Measurements from ENCODE around the gene HBS1L. TPM values are rescaled to one million over a fixed set of nuclear protein-coding genes. Genes with fewer than 3 reads are reported as not detected.

Gene HBS1L
- total RNA-seq, 1 experiment from 2014 or later: 89.4 TPM

- Histone ChIP-seq H3K9me3 (ENCODE audit: control insufficient read depth in 1 of 2, insufficient read depth in 1 of 2, low read depth in 1 of 2, low read length in 2 of 2) (no peaks in the 10 kb centered on the region), H3K4me1 (ENCODE audit: control insufficient read depth in 1 of 2, insufficient read depth in 2 of 2, low read length in 2 of 2) (no peaks in the 10 kb centered on the region), H3K79me2 (ENCODE audit: insufficient read depth, low read length) (peaks cover 98% of the 10 kb centered on the region), H3K4me3 (replicated peaks in 1 of 2; ENCODE audit: low read depth in 1 of 2, low read length in 2 of 2) (no peak overlapping the region), H3K27ac (ENCODE audit: low read depth, low read length) (no peak overlapping the region), H3K4me2 (ENCODE audit: low read length) (no peak overlapping the region), H4K20me1 (ENCODE audit: insufficient read depth) (peaks cover 5% of the 10 kb centered on the region; the same call in 1 of the 2 replicates), H3K9ac (ENCODE audit: low read length) (no peak overlapping the region), H3K36me3 (ENCODE audit: control insufficient read depth in 1 of 2, insufficient read depth in 2 of 2, low read length in 2 of 2) (peaks cover 4 to 15% of the 10 kb centered on the region in 2 experiments; a peak in 2 of 4 replicates), H3K9me2 (ENCODE audit: insufficient read depth) (no peaks in the 10 kb centered on the region), H3K27me3 (ENCODE audit: insufficient read depth, low read length) (no peaks in the 10 kb centered on the region), H2AFZ (ENCODE audit: low read depth, low read length, poor library complexity, severe bottlenecking) (no peak overlapping the region)
- TF ChIP-seq YY1 (IDR thresholded peaks at IDR 0.05; ENCODE audit: extremely low read depth, insufficient replicate concordance, low read depth, low read length) (no peak), EZH2 (IDR thresholded peaks at IDR 0.05) (no peak), EGR1 (IDR thresholded peaks at IDR 0.05; ENCODE audit: low read depth) (no peak), RAD21 (IDR thresholded peaks at IDR 0.05; ENCODE audit: low read depth) (no peak), CEBPB (IDR thresholded peaks at IDR 0.05; ENCODE audit: low read depth) (no peak), SIN3A (IDR thresholded peaks at IDR 0.05; ENCODE audit: low read depth) (no peak), POLR2A (IDR thresholded peaks at IDR 0.05; ENCODE audit: borderline replicate concordance, extremely low read depth, insufficient read depth, insufficient read length) (no peak), ELF1 (IDR thresholded peaks at IDR 0.05; ENCODE audit: borderline replicate concordance, low read depth) (no peak), CBX3 (IDR thresholded peaks at IDR 0.05; ENCODE audit: low read depth) (no peak), ZFX (IDR thresholded peaks at IDR 0.05) (no peak), TCF7L2 (IDR thresholded peaks at IDR 0.05; ENCODE audit: borderline replicate concordance, extremely low read depth, insufficient read depth, insufficient read length) (no peak), JUND (IDR thresholded peaks at IDR 0.05) (no peak), ZNF274 (IDR thresholded peaks at IDR 0.05; ENCODE audit: low read depth, low read length) (no peak), SRF (IDR thresholded peaks at IDR 0.05; ENCODE audit: low read depth) (no peak), POLR2AphosphoS5 (IDR thresholded peaks at IDR 0.05; ENCODE audit: low read depth, low read length) (no peak), FOSL1 (IDR thresholded peaks at IDR 0.05; ENCODE audit: low read depth) (no peak)
- TF ChIP-seq, protein P1, sequence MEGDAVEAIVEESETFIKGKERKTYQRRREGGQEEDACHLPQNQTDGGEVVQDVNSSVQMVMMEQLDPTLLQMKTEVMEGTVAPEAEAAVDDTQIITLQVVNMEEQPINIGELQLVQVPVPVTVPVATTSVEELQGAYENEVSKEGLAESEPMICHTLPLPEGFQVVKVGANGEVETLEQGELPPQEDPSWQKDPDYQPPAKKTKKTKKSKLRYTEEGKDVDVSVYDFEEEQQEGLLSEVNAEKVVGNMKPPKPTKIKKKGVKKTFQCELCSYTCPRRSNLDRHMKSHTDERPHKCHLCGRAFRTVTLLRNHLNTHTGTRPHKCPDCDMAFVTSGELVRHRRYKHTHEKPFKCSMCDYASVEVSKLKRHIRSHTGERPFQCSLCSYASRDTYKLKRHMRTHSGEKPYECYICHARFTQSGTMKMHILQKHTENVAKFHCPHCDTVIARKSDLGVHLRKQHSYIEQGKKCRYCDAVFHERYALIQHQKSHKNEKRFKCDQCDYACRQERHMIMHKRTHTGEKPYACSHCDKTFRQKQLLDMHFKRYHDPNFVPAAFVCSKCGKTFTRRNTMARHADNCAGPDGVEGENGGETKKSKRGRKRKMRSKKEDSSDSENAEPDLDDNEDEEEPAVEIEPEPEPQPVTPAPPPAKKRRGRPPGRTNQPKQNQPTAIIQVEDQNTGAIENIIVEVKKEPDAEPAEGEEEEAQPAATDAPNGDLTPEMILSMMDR (IDR thresholded peaks at IDR 0.05 in 2 of 3, conservative IDR thresholded peaks at IDR 0.05 in 1 of 3; ENCODE audit: borderline replicate concordance in 1 of 3, insufficient read depth in 1 of 3, low read depth in 2 of 3, low read length in 2 of 3): no peak
- TF ChIP-seq, protein P2, sequence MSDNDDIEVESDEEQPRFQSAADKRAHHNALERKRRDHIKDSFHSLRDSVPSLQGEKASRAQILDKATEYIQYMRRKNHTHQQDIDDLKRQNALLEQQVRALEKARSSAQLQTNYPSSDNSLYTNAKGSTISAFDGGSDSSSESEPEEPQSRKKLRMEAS (IDR thresholded peaks at IDR 0.05): no peak
- TF ChIP-seq, protein P3, sequence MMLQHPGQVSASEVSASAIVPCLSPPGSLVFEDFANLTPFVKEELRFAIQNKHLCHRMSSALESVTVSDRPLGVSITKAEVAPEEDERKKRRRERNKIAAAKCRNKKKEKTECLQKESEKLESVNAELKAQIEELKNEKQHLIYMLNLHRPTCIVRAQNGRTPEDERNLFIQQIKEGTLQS (IDR thresholded peaks at IDR 0.05): no peak
- BruUV-seq (replicated peaks): no TSS peak
- RAD21 ChIA-PET (ENCODE audit: low non-redundant PET in 1 of 2, low total read pairs in 2 of 2, uncharacterized antibody in 2 of 2, unreplicated experiment in 2 of 2): no interaction called here
- intact Hi-C loops (cut with micrococcal nuclease): no loop called here
- ATAC-seq (no peak), DNase-seq (ENCODE audit: low read depth, low spot score) (no peak)
- POLR2A ChIA-PET: interaction anchor here (1.8 kb wide), 1 partner anchor 8 kb away, joined by 4 read pairs; the partner anchor contains the start of gene HBS1L
- CTCF ChIA-PET: no interaction called here
Measured at GRCh38 chr6:135046912-135047311, 7.7 kb downstream of the HBS1L start.
